Calu3 (cell line): ENCODE measurements around the gene DDAH1. TPM values are rescaled to one million over a fixed set of nuclear protein-coding genes. Genes with fewer than 3 reads are reported as not detected.

Experiments used
- BruUV-seq: library from RNA; stranded (reverse); fragments of 400-500 nt; replicated peaks from 2 replicates; lab custom pipeline; 2021; lab: Mats Ljungman, UMichigan
- CTCF ChIA-PET: fragments of 300-600 bp; sonication (Branson Sonifier 250); formaldehyde crosslinking; loops from one replicate; lab custom pipeline; 2022; ENCODE audit warnings: antibody characterized with exemption; lab: Charles Lee
- DNase-seq: peaks from one replicate; pipeline ENCODE4 v3.0.0; 2022
- H3K27ac Mint-ChIP-seq: one replicate; pipeline ENCODE4 v1.8.0; 2022; ENCODE audit warnings: mixed read lengths; ENCODE audit not compliant: unreplicated experiment
- H3K27me3 Mint-ChIP-seq: one replicate; pipeline ENCODE4 v1.8.0; 2022; ENCODE audit warnings: mixed read lengths; ENCODE audit not compliant: unreplicated experiment
- H3K36me3 Mint-ChIP-seq: one replicate; pipeline ENCODE4 v1.8.0; 2022; ENCODE audit warnings: mild to moderate bottlenecking, moderate library complexity, mixed read lengths; ENCODE audit not compliant: insufficient read depth, unreplicated experiment
- H3K4me1 Mint-ChIP-seq: one replicate; pipeline ENCODE4 v1.8.0; 2022; ENCODE audit warnings: mild to moderate bottlenecking, low read depth, mixed read lengths; ENCODE audit not compliant: unreplicated experiment
- H3K4me3 Mint-ChIP-seq: one replicate; pipeline ENCODE4 v1.8.0; 2022; ENCODE audit warnings: mild to moderate bottlenecking, low read depth, moderate library complexity, mixed read lengths; ENCODE audit not compliant: unreplicated experiment
- H3K9me3 Mint-ChIP-seq: one replicate; pipeline ENCODE4 v1.8.0; 2022; ENCODE audit warnings: low read depth, mixed read lengths; ENCODE audit not compliant: unreplicated experiment
- CTCF ChIP-seq: fragments of 200-600 bp; IDR thresholded peaks from one replicate; pipeline ENCODE4 v1.8.0; 2022; ENCODE audit warnings: antibody characterized with exemption; ENCODE audit not compliant: unreplicated experiment
- intact Hi-C: fragments of 100-400 bp; cut with micrococcal nuclease; formaldehyde crosslinking; loops from one replicate; pipeline ENCODE4 v1.10.0; 2022; ENCODE audit not compliant: unreplicated experiment
- total RNA-seq: library from RNA; stranded (reverse); gene quantifications from 2 replicates; pipeline ENCODE4 v1.2.3, GENCODE V29; 2022

The DDAH1 gene
- total RNA-seq, 1 experiment from 2014 or later = 84.1 TPM

GRCh38 chr1:85485516-85485915 lies 20.6 kb upstream of the DDAH1 start:
- no peaks in the 10 kb centered on the region for H3K27me3 Mint-ChIP-seq
- no peaks in the 10 kb centered on the region for H3K36me3 Mint-ChIP-seq
- intact Hi-C loops = no loop called here
- H3K27ac Mint-ChIP-seq = no peak overlapping the region
- TF ChIP-seq CTCF = no peak
- no TSS peak for BruUV-seq
- DNase-seq = no peak
- H3K9me3 Mint-ChIP-seq = no peaks in the 10 kb centered on the region
- CTCF ChIA-PET = no interaction called here
- no peaks in the 10 kb centered on the region for H3K4me1 Mint-ChIP-seq
- no peak overlapping the region for H3K4me3 Mint-ChIP-seq

- CTCF ChIA-PET = interaction anchor here (1.2 kb wide), 1 partner anchor 12 kb away, joined by 4 read pairs; no protein-coding TSS in a partner anchor
- no peak for DNase-seq
- TF ChIP-seq CTCF = no peak
- no peak overlapping the region for H3K27ac Mint-ChIP-seq
- H3K9me3 Mint-ChIP-seq = no peaks in the 10 kb centered on the region
- H3K4me3 Mint-ChIP-seq = no peak overlapping the region
- H3K4me1 Mint-ChIP-seq = no peaks in the 10 kb centered on the region
- no TSS peak for BruUV-seq
- no peaks in the 10 kb centered on the region for H3K36me3 Mint-ChIP-seq
- H3K27me3 Mint-ChIP-seq = no peaks in the 10 kb centered on the region
- intact Hi-C loops = no loop called here
These were observed 19.8 kb upstream of the DDAH1 start for GRCh38 chr1:85484716-85485115.

- intact Hi-C loops = no loop called here
- no peaks in the 10 kb centered on the region for H3K9me3 Mint-ChIP-seq
- no peak overlapping the region for H3K27ac Mint-ChIP-seq
- no peaks in the 10 kb centered on the region for H3K36me3 Mint-ChIP-seq
- no peaks in the 10 kb centered on the region for H3K27me3 Mint-ChIP-seq
- CTCF ChIA-PET = interaction anchor here (1.2 kb wide), 1 partner anchor 13 kb away, joined by 4 read pairs; no protein-coding TSS in a partner anchor
- no peak for TF ChIP-seq CTCF
- no peak for DNase-seq
- no peak overlapping the region for H3K4me3 Mint-ChIP-seq
- BruUV-seq = no TSS peak
- no peaks in the 10 kb centered on the region for H3K4me1 Mint-ChIP-seq
These were observed 19.3 kb upstream of the DDAH1 start for GRCh38 chr1:85484264-85484663.

- H3K9me3 Mint-ChIP-seq = no peaks in the 10 kb centered on the region
- no TSS peak for BruUV-seq
- no peak for DNase-seq
- intact Hi-C loops = no loop called here
- H3K4me3 Mint-ChIP-seq = no peak overlapping the region
- no peak for TF ChIP-seq CTCF
- no peak overlapping the region for H3K27ac Mint-ChIP-seq
- H3K27me3 Mint-ChIP-seq = no peaks in the 10 kb centered on the region
- H3K4me1 Mint-ChIP-seq = no peaks in the 10 kb centered on the region
- CTCF ChIA-PET = no interaction called here
- no peaks in the 10 kb centered on the region for H3K36me3 Mint-ChIP-seq
These were observed 16.7 kb upstream of the DDAH1 start for GRCh38 chr1:85481688-85482087.
